IMR-90 (cell line): ENCODE results near the gene CRLF2. TPM values are rescaled to one million over a fixed set of nuclear protein-coding genes. Genes with fewer than 3 reads are reported as not detected.

Experiments used
- ATAC-seq: fragments of 200-7000 bp; cut with Tn5 transposase; 2 replicates; pipeline ENCODE4 v1.9.1; 2020; ENCODE audit warnings: low read depth, mild to moderate bottlenecking, moderate library complexity
- BruUV-seq: library from RNA; stranded (reverse); fragments of 400-500 nt; replicated peaks from 2 replicates; lab custom pipeline; 2021; lab: Mats Ljungman, UMichigan
- CTCF ChIA-PET: fragments of 300-600 bp; formaldehyde crosslinking; extraction: SDS; loops from one replicate; lab custom pipeline; 2021; ENCODE audit warnings: antibody characterized with exemption; lab: Yijun Ruan, JAX
- POLR2A ChIA-PET: fragments of 300-600 bp; sonication (Branson Sonifier 250); formaldehyde crosslinking; loops from one replicate; lab custom pipeline; 2022; ENCODE audit warnings: antibody characterized with exemption; ENCODE audit not compliant: unreplicated experiment; lab: Charles Lee
- DNase-seq: peaks from one replicate; pipeline ENCODE4 v3.0.0; 2013
- H2AFZ ChIP-seq: replicated peaks from 2 replicates; pipeline ENCODE3; 2013; ENCODE audit warnings: low read length, mild to moderate bottlenecking; ENCODE audit not compliant: poor library complexity
- H2AK5ac ChIP-seq: 2 replicates; pipeline ENCODE4 v1.6.1; 2013; ENCODE audit warnings: low read depth, low read length, inconsistent platforms
- H2AK9ac ChIP-seq: replicated peaks from 2 replicates; pipeline ENCODE3; 2013; ENCODE audit warnings: mild to moderate bottlenecking, low read depth, low read length, moderate library complexity; ENCODE audit not compliant: poor library complexity
- H2BK120ac ChIP-seq: 2 replicates; pipeline ENCODE4 v1.6.1; 2013; ENCODE audit warnings: low read depth, low read length, inconsistent platforms
- H2BK15ac ChIP-seq: 3 replicates; pipeline ENCODE4 v1.6.1; 2013; ENCODE audit warnings: low read depth, low read length, inconsistent platforms
- H2BK20ac ChIP-seq: 2 replicates; pipeline ENCODE4 v1.6.1; 2013; ENCODE audit warnings: low read depth, mild to moderate bottlenecking, inconsistent platforms, low read length, moderate library complexity
- H2BK5ac ChIP-seq: 2 replicates; pipeline ENCODE4 v1.6.1; 2013; ENCODE audit warnings: mild to moderate bottlenecking, low read depth, low read length, inconsistent platforms; ENCODE audit not compliant: poor library complexity, severe bottlenecking
- H3K14ac ChIP-seq: replicated peaks from 2 replicates; pipeline ENCODE4 v1.6.1; 2013; ENCODE audit warnings: low read depth, low read length, inconsistent platforms
- H3K18ac ChIP-seq: 2 replicates; pipeline ENCODE4 v1.6.1; 2013; ENCODE audit warnings: low read depth, low read length, control low read depth
- H3K23ac ChIP-seq: 2 replicates; pipeline ENCODE4 v1.6.1; 2013; ENCODE audit warnings: low read depth, low read length, inconsistent platforms
- H3K27ac ChIP-seq: 2 replicates; pipeline ENCODE4 v1.5.1; 2013; ENCODE audit warnings: mild to moderate bottlenecking, control low read depth, low read length; ENCODE audit not compliant: insufficient read depth
- H3K27me3 ChIP-seq: 2 replicates; pipeline ENCODE4 v1.6.1; 2013; ENCODE audit warnings: low read length; ENCODE audit not compliant: control insufficient read depth, insufficient read depth
- H3K36me3 ChIP-seq: 2 replicates; pipeline ENCODE4 v1.6.1; 2013; ENCODE audit warnings: low read length, mixed read lengths; ENCODE audit not compliant: control insufficient read depth, insufficient read depth
- H3K4ac ChIP-seq: 2 replicates; pipeline ENCODE4 v1.6.1; 2013; ENCODE audit warnings: low read depth, low read length, inconsistent platforms
- H3K4me1 ChIP-seq: 2 replicates; pipeline ENCODE4 v1.6.1; 2013; ENCODE audit warnings: low read length, mixed read lengths; ENCODE audit not compliant: control insufficient read depth, insufficient read depth
- H3K4me2 ChIP-seq: 2 replicates; pipeline ENCODE4 v1.6.1; 2013; ENCODE audit warnings: low read depth, mild to moderate bottlenecking, control low read depth, low read length, moderate library complexity
- H3K4me3 ChIP-seq: 2 replicates; pipeline ENCODE4 v1.5.1; 2013; ENCODE audit warnings: low read depth, mild to moderate bottlenecking, control low read depth, low read length, moderate library complexity; ENCODE audit not compliant: insufficient read depth
- H3K56ac ChIP-seq: 2 replicates; pipeline ENCODE4 v1.6.1; 2013; ENCODE audit warnings: low read length, inconsistent platforms; ENCODE audit not compliant: insufficient read depth; ENCODE audit errors: extremely low read depth
- H3K79me1 ChIP-seq, 2 experiments: 2 replicates each; pipeline ENCODE4 v1.6.1; 2013; ENCODE audit warnings: low read length in 2 of 2, inconsistent platforms in 1 of 2, low read depth in 1 of 2
- H3K9ac ChIP-seq: 2 replicates; pipeline ENCODE4 v1.6.1; 2013; ENCODE audit warnings: low read depth, low read length, control low read depth
- H3K9me1 ChIP-seq: 2 replicates; pipeline ENCODE4 v1.6.1; 2013; ENCODE audit warnings: low read length, inconsistent platforms; ENCODE audit not compliant: insufficient read depth
- H3K9me3 ChIP-seq: 2 replicates; pipeline ENCODE4 v1.6.1; 2013; ENCODE audit warnings: low read length; ENCODE audit not compliant: control insufficient read depth, insufficient read depth
- H4K20me1 ChIP-seq: 2 replicates; pipeline ENCODE4 v1.6.1; 2013; ENCODE audit warnings: low read length, inconsistent platforms; ENCODE audit not compliant: insufficient read depth
- H4K5ac ChIP-seq: 2 replicates; pipeline ENCODE4 v1.6.1; 2013; ENCODE audit warnings: mild to moderate bottlenecking, low read depth, low read length, control low read depth
- H4K8ac ChIP-seq, 2 experiments: 2 replicates each; pipeline ENCODE4 v1.6.1; 2013; ENCODE audit warnings: low read depth in 2 of 2, low read length in 2 of 2, control low read depth in 1 of 2, inconsistent platforms in 1 of 2
- H4K91ac ChIP-seq: 2 replicates; pipeline ENCODE4 v1.6.1; 2013; ENCODE audit warnings: low read depth, low read length, inconsistent platforms; ENCODE audit not compliant: insufficient read depth
- BHLHE40 ChIP-seq: fragments of 150-350 bp; IDR thresholded peaks from 2 replicates; pipeline ENCODE4 v1.6.1; 2016; ENCODE audit warnings: mild to moderate bottlenecking, low read depth, low read length
- CHD1 ChIP-seq: IDR thresholded peaks from 2 replicates; pipeline ENCODE4 v1.6.1; 2012; ENCODE audit warnings: low read depth, low read length, improper control_type of control experiment
- CTCF ChIP-seq: conservative IDR thresholded peaks from 2 replicates; pipeline ENCODE4 v1.5.1; 2012; ENCODE audit warnings: mild to moderate bottlenecking, low read depth, low read length, improper control_type of control experiment
- ELK1 ChIP-seq: fragments of 150-350 bp; IDR thresholded peaks from 2 replicates; pipeline ENCODE4 v1.6.1; 2016; ENCODE audit warnings: low read depth, mild to moderate bottlenecking, low read length, moderate library complexity, borderline replicate concordance
- FOS ChIP-seq: fragments of 150-350 bp; IDR thresholded peaks from 2 replicates; pipeline ENCODE4 v1.6.1; 2016; ENCODE audit warnings: low read depth, low read length
- MAFK ChIP-seq: IDR thresholded peaks from 2 replicates; pipeline ENCODE4 v1.6.1; 2012; ENCODE audit warnings: low read depth, low read length, improper control_type of control experiment
- MAZ ChIP-seq: IDR thresholded peaks from 2 replicates; pipeline ENCODE4 v1.6.1; 2012; ENCODE audit warnings: low read depth, mild to moderate bottlenecking, low read length, improper control_type of control experiment, moderate library complexity, borderline replicate concordance
- MXI1 ChIP-seq: IDR thresholded peaks from 2 replicates; pipeline ENCODE4 v1.6.1; 2012; ENCODE audit warnings: low read depth, mild to moderate bottlenecking, low read length, moderate library complexity, borderline replicate concordance
- NFE2L2 ChIP-seq: fragments of 150-350 bp; IDR thresholded peaks from 2 replicates; pipeline ENCODE4 v1.6.1; 2016; ENCODE audit warnings: low read depth, mild to moderate bottlenecking, low read length
- POLR2A ChIP-seq: IDR thresholded peaks from 2 replicates; pipeline ENCODE4 v1.6.1; 2012; ENCODE audit warnings: mild to moderate bottlenecking, low read depth, low read length
- RAD21 ChIP-seq: IDR thresholded peaks from 2 replicates; pipeline ENCODE4 v1.6.1; 2012; ENCODE audit warnings: low read length, improper control_type of control experiment
- RCOR1 ChIP-seq: IDR thresholded peaks from 2 replicates; pipeline ENCODE4 v1.6.1; 2012; ENCODE audit warnings: mild to moderate bottlenecking, low read length, improper control_type of control experiment; ENCODE audit not compliant: insufficient replicate concordance
- RFX5 ChIP-seq: IDR thresholded peaks from 2 replicates; pipeline ENCODE4 v1.8.0; 2012; ENCODE audit warnings: low read depth, mild to moderate bottlenecking, low read length, moderate library complexity
- SMC3 ChIP-seq: fragments of 150-350 bp; IDR thresholded peaks from 2 replicates; pipeline ENCODE4 v1.6.1; 2016; ENCODE audit warnings: low read depth, mild to moderate bottlenecking, antibody characterized with exemption, low read length, moderate library complexity
- USF2 ChIP-seq: fragments of 150-350 bp; IDR thresholded peaks from 2 replicates; pipeline ENCODE4 v1.6.1; 2017; ENCODE audit warnings: mild to moderate bottlenecking, antibody characterized with exemption, low read length, low read depth
- WGBS, 2 experiments: methylation state at CpG; one replicate each; pipeline versions ENCODE4 v1.1.5 to v1.1.7; 2013; ENCODE audit warnings: missing lambda C conversion rate in 2 of 2; ENCODE audit not compliant: insufficient read length in 1 of 2; ENCODE audit errors: extremely low coverage in 2 of 2; 5-methylcytosine and 5-hydroxymethylcytosine counted together
- dilution Hi-C: fragments of 300-500 bp; cut with HindIII; formaldehyde crosslinking; loops from one replicate; pipeline ENCODE4 v1.14.3; 2018; ENCODE audit warnings: low sequenced_read_pairs; ENCODE audit not compliant: unreplicated experiment
- in situ Hi-C: fragments of 300-500 bp; cut with MboI; formaldehyde crosslinking; loops from 3 replicates; pipeline ENCODE4 v1.14.3; 2019; ENCODE audit warnings: low sequenced_read_pairs, inconsistent platforms, mixed read lengths
- intact Hi-C: fragments of 100-400 bp; cut with micrococcal nuclease; formaldehyde crosslinking; loops from 2 replicates; pipeline ENCODE4 v1.10.0; 2022
- polyA plus RNA-seq, 3 experiments: library from polyadenylated mRNA; depleted of rRNA; stranded (reverse); fragments of >200 nt; gene quantifications; 2 replicates each; pipeline ENCODE4 v1.2.3, GENCODE V29; 2012; ENCODE audit warnings: low replicate concordance in 1 of 3
- total RNA-seq: library from RNA; depleted of rRNA; stranded (reverse); fragments of >200 nt; gene quantifications from 2 replicates; pipeline ENCODE4 v1.2.3, GENCODE V29; 2012

The CRLF2 gene
- total and polyA plus RNA-seq, 2 of the 4 experiments (the other 2 are of a cell fraction): not detected

GRCh38 chrX:1244164-1245076 lies 32.0 kb upstream of the CRLF2 start:
- Histone ChIP-seq H4K20me1 (no peaks in the 10 kb centered on the region), H2BK5ac (no peak overlapping the region), H2BK15ac (no peak overlapping the region), H3K27me3 (no peaks in the 10 kb centered on the region), H2AFZ (no peak overlapping the region), H3K9me1 (no peaks in the 10 kb centered on the region), H3K23ac (no peak overlapping the region), H2AK5ac (no peak overlapping the region), H3K4me3 (no peak overlapping the region), H3K9ac (no peak overlapping the region), H3K4ac (no peak overlapping the region), H3K18ac (no peak overlapping the region), H3K4me1 (no peaks in the 10 kb centered on the region), H2BK20ac (no peak overlapping the region), H3K36me3 (no peaks in the 10 kb centered on the region), H4K5ac (no peak overlapping the region), H3K9me3 (peaks cover 4% of the 10 kb centered on the region), H3K27ac (no peak overlapping the region), H2AK9ac (no peak overlapping the region), H2BK120ac (no peak overlapping the region), H3K56ac (no peak overlapping the region), H3K14ac (no peak overlapping the region), H4K8ac (no peak overlapping the region), H4K91ac (no peak overlapping the region), H3K79me1 (no peaks in the 10 kb centered on the region), H3K4me2 (no peak overlapping the region)
- DNase-seq (no peak), ATAC-seq (no peak)
- BruUV-seq: no TSS peak
- intact Hi-C loops (loop anchor here (5.0 kb wide), 1 partner anchor 138 kb away; no protein-coding TSS in a partner anchor), dilution Hi-C loops (no loop called here), in situ Hi-C loops (no loop called here)
- CTCF ChIA-PET: no interaction called here
- 24% methylated on average over 5 of the region's 13 CpGs; no CpG with 5 or more reads in 1 of the 2 experiments for WGBS, 2 experiments
- POLR2A ChIA-PET: no interaction called here
- TF ChIP-seq BHLHE40 (no peak), CTCF (no peak), SMC3 (no peak), USF2 (no peak), RAD21 (no peak), MAZ (no peak), POLR2A (no peak), MXI1 (no peak), FOS (no peak), ELK1 (no peak), RCOR1 (no peak), RFX5 (no peak), MAFK (no peak), CHD1 (no peak), NFE2L2 (no peak)
